Gastrocnemius medialis (tissue), 4 donors: ENCODE data around the gene MRAS.

Source experiments
- POLR2A ChIP-seq, 2 donors: fragments of 450-650 bp; IDR thresholded peaks; one replicate each; pipeline ENCODE4 v1.6.1; 2017; ENCODE audit warnings: antibody characterized with exemption in 2 of 2, mild to moderate bottlenecking in 2 of 2, moderate library complexity in 2 of 2
- TF ChIP-seq, protein P1 (sequence below), 5 experiments: fragments of 450-650 bp in 3 of 5; fragments of 200-600 bp in 2 of 5; sonication (generic) in 2 of 5; IDR thresholded peaks in 4 of 5; conservative IDR thresholded peaks in 1 of 5; 1 replicate in 4 of 5; 2 replicates in 1 of 5; pipeline ENCODE4 v1.5.1; 2016 to 2019; ENCODE audit warnings: antibody characterized with exemption in 5 of 5, mild to moderate bottlenecking in 3 of 5, moderate library complexity in 3 of 5

DNA sequence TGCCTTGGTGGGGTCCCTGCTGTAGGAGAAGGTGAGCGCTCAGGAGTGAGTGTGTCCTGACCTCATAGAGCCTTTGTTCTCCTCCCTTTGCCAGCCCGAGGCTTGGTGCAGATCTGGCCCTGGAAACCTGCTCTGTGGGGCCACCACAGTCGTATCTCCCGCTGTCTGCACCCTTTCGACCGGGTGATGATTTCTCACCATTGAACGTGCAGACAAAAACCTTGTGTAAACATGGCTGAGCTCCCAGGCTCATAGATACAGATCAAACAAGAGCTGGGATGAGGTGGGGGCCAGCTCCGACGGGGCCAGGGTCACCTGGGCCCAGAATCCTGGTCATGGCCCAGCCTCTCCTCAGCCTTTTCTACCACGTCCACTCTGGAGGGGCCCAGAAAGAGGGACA is 51.4 kb downstream of the MRAS start:
- TF ChIP-seq, protein P1, sequence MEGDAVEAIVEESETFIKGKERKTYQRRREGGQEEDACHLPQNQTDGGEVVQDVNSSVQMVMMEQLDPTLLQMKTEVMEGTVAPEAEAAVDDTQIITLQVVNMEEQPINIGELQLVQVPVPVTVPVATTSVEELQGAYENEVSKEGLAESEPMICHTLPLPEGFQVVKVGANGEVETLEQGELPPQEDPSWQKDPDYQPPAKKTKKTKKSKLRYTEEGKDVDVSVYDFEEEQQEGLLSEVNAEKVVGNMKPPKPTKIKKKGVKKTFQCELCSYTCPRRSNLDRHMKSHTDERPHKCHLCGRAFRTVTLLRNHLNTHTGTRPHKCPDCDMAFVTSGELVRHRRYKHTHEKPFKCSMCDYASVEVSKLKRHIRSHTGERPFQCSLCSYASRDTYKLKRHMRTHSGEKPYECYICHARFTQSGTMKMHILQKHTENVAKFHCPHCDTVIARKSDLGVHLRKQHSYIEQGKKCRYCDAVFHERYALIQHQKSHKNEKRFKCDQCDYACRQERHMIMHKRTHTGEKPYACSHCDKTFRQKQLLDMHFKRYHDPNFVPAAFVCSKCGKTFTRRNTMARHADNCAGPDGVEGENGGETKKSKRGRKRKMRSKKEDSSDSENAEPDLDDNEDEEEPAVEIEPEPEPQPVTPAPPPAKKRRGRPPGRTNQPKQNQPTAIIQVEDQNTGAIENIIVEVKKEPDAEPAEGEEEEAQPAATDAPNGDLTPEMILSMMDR (IDR thresholded peaks at IDR 0.05 in 4 of 5, conservative IDR thresholded peaks at IDR 0.05 in 1 of 5), result no peak
- TF ChIP-seq POLR2A (IDR thresholded peaks at IDR 0.05), result no peak
